NCI-H2081 (cell line): ENCODE results near the gene SNAI1.
"Not testable (repeated sequence)": the region's sequence is repeated elsewhere in the genome, so short reads cannot be mapped to it uniquely, and the experiment has no call there.

Source experiments
- DNase-seq, 2 experiments: peaks; one replicate each; lab custom pipeline; 2025; lab: John Stamatoyannopoulos, UW

SNAI1 gene

GRCh38 chr20:49964964-49965780, 17.6 kb upstream of the SNAI1 start:
- no peak for DNase-seq

- DNase-seq: no peak
Measured at GRCh38 chr20:49965781-49966305, 16.9 kb upstream of the SNAI1 start.

GRCh38 chr20:49966861-49967260, 15.9 kb upstream of the SNAI1 start:
- DNase-seq: no peak

GRCh38 chr20:49969234-49969633, 13.5 kb upstream of the SNAI1 start:
- DNase-seq: no peak

- DNase-seq: no peak
Measured at GRCh38 chr20:49969946-49970345, 12.8 kb upstream of the SNAI1 start.

- no peak for DNase-seq
Measured at GRCh38 chr20:49970498-49970897, 12.3 kb upstream of the SNAI1 start.

- DNase-seq: no peak
Measured at GRCh38 chr20:49973981-49974380, 8.8 kb upstream of the SNAI1 start.

- DNase-seq: no peak
Measured at GRCh38 chr20:49976542-49976941, 6.2 kb upstream of the SNAI1 start.

- DNase-seq: not testable (repeated sequence)
Measured at GRCh38 chr20:49977740-49978139, 5.0 kb upstream of the SNAI1 start.

GRCh38 chr20:49978685-49979029, 4.1 kb upstream of the SNAI1 start:
- no peak for DNase-seq

GRCh38 chr20:49979030-49979832, 3.5 kb upstream of the SNAI1 start:
- DNase-seq: peak; percentile 42

GRCh38 chr20:49980140-49981008, 2.4 kb upstream of the SNAI1 start:
- DNase-seq: no peak

- DNase-seq: no peak
Measured at GRCh38 chr20:49981218-49982071, 1.3 kb upstream of the SNAI1 start.

GRCh38 chr20:49982072-49982345, 771 bp upstream of the SNAI1 start:
- no peak for DNase-seq

- no peak for DNase-seq
Measured at GRCh38 chr20:49983123-49983847, 505 bp downstream of the SNAI1 start.

- no peak for DNase-seq
Measured at GRCh38 chr20:49983848-49984408, 1.1 kb downstream of the SNAI1 start.

GRCh38 chr20:49984426-49985153, 1.8 kb downstream of the SNAI1 start:
- no peak for DNase-seq

- DNase-seq: no peak
Measured at GRCh38 chr20:49985157-49985556, 2.4 kb downstream of the SNAI1 start.

GRCh38 chr20:49985617-49986016, 2.8 kb downstream of the SNAI1 start:
- no peak for DNase-seq

GRCh38 chr20:49986049-49986448, 3.3 kb downstream of the SNAI1 start:
- DNase-seq: no peak
